ENCODE data around the gene CCL8.
"Not testable (repeated sequence)": the region's sequence is repeated elsewhere in the genome, so short reads cannot be mapped to it uniquely, and the experiment has no call there.

The CCL8 gene

GRCh38 chr17:34313164-34313563, 6.1 kb upstream of the CCL8 start:
- no peak overlapping the region for H3K4me3 ChIP-seq (ENCODE audit: low read depth, low read length)
- H3K9me3 ChIP-seq (ENCODE audit: control insufficient read depth, insufficient read depth, low read length) = no peaks in the 10 kb centered on the region
- H3K4me1 ChIP-seq (ENCODE audit: control insufficient read depth, insufficient read depth, low read length) = no peaks in the 10 kb centered on the region
- no peak overlapping the region for H3K27ac ChIP-seq (ENCODE audit: low read depth, low read length)
- no peaks in the 10 kb centered on the region for H3K27me3 ChIP-seq (ENCODE audit: control insufficient read depth, insufficient read depth, low read length)
- H3K9ac ChIP-seq (ENCODE audit: low read depth, low read length) = no peak overlapping the region
- H3K36me3 ChIP-seq (ENCODE audit: control insufficient read depth, insufficient read depth, low read length) = no peaks in the 10 kb centered on the region

GRCh38 chr17:34314279-34314678, 5.0 kb upstream of the CCL8 start:
- Histone ChIP-seq H3K36me3 (ENCODE audit: control insufficient read depth, insufficient read depth, low read length) (no peaks in the 10 kb centered on the region), H3K27ac (ENCODE audit: low read depth, low read length) (no peak overlapping the region), H3K4me3 (ENCODE audit: low read depth, low read length) (no peak overlapping the region), H3K9me3 (ENCODE audit: control insufficient read depth, insufficient read depth, low read length) (no peaks in the 10 kb centered on the region), H3K9ac (ENCODE audit: low read depth, low read length) (no peak overlapping the region), H3K27me3 (ENCODE audit: control insufficient read depth, insufficient read depth, low read length) (no peaks in the 10 kb centered on the region), H3K4me1 (ENCODE audit: control insufficient read depth, insufficient read depth, low read length) (no peaks in the 10 kb centered on the region)

GRCh38 chr17:34318474-34318873, 761 bp upstream of the CCL8 start:
- Histone ChIP-seq H3K27ac (ENCODE audit: low read depth, low read length) (no peak overlapping the region), H3K4me1 (ENCODE audit: control insufficient read depth, insufficient read depth, low read length) (no peaks in the 10 kb centered on the region), H3K36me3 (ENCODE audit: control insufficient read depth, insufficient read depth, low read length) (no peaks in the 10 kb centered on the region)

GRCh38 chr17:34321964-34322363, 2.7 kb downstream of the CCL8 start:
- Histone ChIP-seq H3K9me3 (ENCODE audit: control insufficient read depth, insufficient read depth, low read length) (no peaks in the 10 kb centered on the region), H3K36me3 (ENCODE audit: control insufficient read depth, insufficient read depth, low read length) (no peaks in the 10 kb centered on the region), H3K27ac (ENCODE audit: low read depth, low read length) (no peak overlapping the region), H3K9ac (ENCODE audit: low read depth, low read length) (no peak overlapping the region), H3K4me1 (ENCODE audit: control insufficient read depth, insufficient read depth, low read length) (no peaks in the 10 kb centered on the region), H3K27me3 (ENCODE audit: control insufficient read depth, insufficient read depth, low read length) (no peaks in the 10 kb centered on the region), H3K4me3 (ENCODE audit: low read depth, low read length) (no peak overlapping the region)

More at GRCh38 chr17:34318474-34318873, 761 bp upstream of the CCL8 start:
- Histone ChIP-seq H3K9ac (ENCODE audit: low read depth, low read length) (no peak overlapping the region), H3K9me3 (ENCODE audit: control insufficient read depth, insufficient read depth, low read length) (no peaks in the 10 kb centered on the region), H3K4me3 (ENCODE audit: low read depth, low read length) (no peak overlapping the region), H3K27me3 (ENCODE audit: control insufficient read depth, insufficient read depth, low read length) (no peaks in the 10 kb centered on the region)

GRCh38 chr17:34327580-34327979, 8.3 kb downstream of the CCL8 start:
- not testable (repeated sequence) for H3K9me3 ChIP-seq (ENCODE audit: control insufficient read depth, insufficient read depth, low read length)

GRCh38 chr17:34337701-34338100, 18.5 kb downstream of the CCL8 start:
- Histone ChIP-seq H3K9ac (ENCODE audit: low read depth, low read length) (no peak overlapping the region), H3K4me3 (ENCODE audit: low read depth, low read length) (no peak overlapping the region), H3K9me3 (ENCODE audit: control insufficient read depth, insufficient read depth, low read length) (no peaks in the 10 kb centered on the region), H3K27ac (ENCODE audit: low read depth, low read length) (no peak overlapping the region), H3K36me3 (ENCODE audit: control insufficient read depth, insufficient read depth, low read length) (no peaks in the 10 kb centered on the region), H3K27me3 (ENCODE audit: control insufficient read depth, insufficient read depth, low read length) (no peaks in the 10 kb centered on the region), H3K4me1 (ENCODE audit: control insufficient read depth, insufficient read depth, low read length) (no peaks in the 10 kb centered on the region)

More at GRCh38 chr17:34327580-34327979, 8.3 kb downstream of the CCL8 start:
- not testable (repeated sequence) for H3K4me3 ChIP-seq (ENCODE audit: low read depth, low read length); H3K27me3 ChIP-seq (ENCODE audit: control insufficient read depth, insufficient read depth, low read length); H3K4me1 ChIP-seq (ENCODE audit: control insufficient read depth, insufficient read depth, low read length); H3K9ac ChIP-seq (ENCODE audit: low read depth, low read length); H3K27ac ChIP-seq (ENCODE audit: low read depth, low read length); H3K36me3 ChIP-seq (ENCODE audit: control insufficient read depth, insufficient read depth, low read length)

GRCh38 chr17:34339138-34339770, 20.0 kb downstream of the CCL8 start:
- Histone ChIP-seq H3K27ac (ENCODE audit: low read depth, low read length) (no peak overlapping the region), H3K9ac (ENCODE audit: low read depth, low read length) (no peak overlapping the region), H3K9me3 (ENCODE audit: control insufficient read depth, insufficient read depth, low read length) (no peaks in the 10 kb centered on the region), H3K36me3 (ENCODE audit: control insufficient read depth, insufficient read depth, low read length) (no peaks in the 10 kb centered on the region), H3K27me3 (ENCODE audit: control insufficient read depth, insufficient read depth, low read length) (no peaks in the 10 kb centered on the region), H3K4me3 (ENCODE audit: low read depth, low read length) (no peak overlapping the region), H3K4me1 (ENCODE audit: control insufficient read depth, insufficient read depth, low read length) (no peaks in the 10 kb centered on the region)

- Histone ChIP-seq H3K27ac (ENCODE audit: low read depth, low read length) (no peak overlapping the region), H3K4me1 (ENCODE audit: control insufficient read depth, insufficient read depth, low read length) (no peaks in the 10 kb centered on the region), H3K9ac (ENCODE audit: low read depth, low read length) (no peak overlapping the region), H3K9me3 (ENCODE audit: control insufficient read depth, insufficient read depth, low read length) (no peaks in the 10 kb centered on the region), H3K4me3 (ENCODE audit: low read depth, low read length) (no peak overlapping the region), H3K27me3 (ENCODE audit: control insufficient read depth, insufficient read depth, low read length) (no peaks in the 10 kb centered on the region), H3K36me3 (ENCODE audit: control insufficient read depth, insufficient read depth, low read length) (no peaks in the 10 kb centered on the region)
These were observed 22.7 kb downstream of the CCL8 start for GRCh38 chr17:34341916-34342315.

GRCh38 chr17:34347063-34347462, 27.8 kb downstream of the CCL8 start:
- Histone ChIP-seq H3K27me3 (ENCODE audit: control insufficient read depth, insufficient read depth, low read length) (no peaks in the 10 kb centered on the region), H3K27ac (ENCODE audit: low read depth, low read length) (no peak overlapping the region), H3K36me3 (ENCODE audit: control insufficient read depth, insufficient read depth, low read length) (no peaks in the 10 kb centered on the region), H3K4me1 (ENCODE audit: control insufficient read depth, insufficient read depth, low read length) (peaks cover 4% of the 10 kb centered on the region; the same call in 1 of the 2 replicates), H3K9ac (ENCODE audit: low read depth, low read length) (no peak overlapping the region), H3K9me3 (ENCODE audit: control insufficient read depth, insufficient read depth, low read length) (no peaks in the 10 kb centered on the region), H3K4me3 (ENCODE audit: low read depth, low read length) (no peak overlapping the region)

- Histone ChIP-seq H3K36me3 (ENCODE audit: control insufficient read depth, insufficient read depth, low read length) (no peaks in the 10 kb centered on the region), H3K9me3 (ENCODE audit: control insufficient read depth, insufficient read depth, low read length) (no peaks in the 10 kb centered on the region), H3K9ac (ENCODE audit: low read depth, low read length) (no peak overlapping the region), H3K27ac (ENCODE audit: low read depth, low read length) (no peak overlapping the region), H3K27me3 (ENCODE audit: control insufficient read depth, insufficient read depth, low read length) (no peaks in the 10 kb centered on the region), H3K4me3 (ENCODE audit: low read depth, low read length) (no peak overlapping the region), H3K4me1 (ENCODE audit: control insufficient read depth, insufficient read depth, low read length) (peaks cover 4% of the 10 kb centered on the region; the same call in 1 of the 2 replicates)
These were observed 30.5 kb downstream of the CCL8 start for GRCh38 chr17:34349751-34350150.

- Histone ChIP-seq H3K4me1 (ENCODE audit: control insufficient read depth, insufficient read depth, low read length) (peaks cover 4% of the 10 kb centered on the region; the same call in 1 of the 2 replicates), H3K27ac (ENCODE audit: low read depth, low read length) (no peak overlapping the region), H3K27me3 (ENCODE audit: control insufficient read depth, insufficient read depth, low read length) (no peaks in the 10 kb centered on the region), H3K9me3 (ENCODE audit: control insufficient read depth, insufficient read depth, low read length) (no peaks in the 10 kb centered on the region), H3K36me3 (ENCODE audit: control insufficient read depth, insufficient read depth, low read length) (no peaks in the 10 kb centered on the region), H3K9ac (ENCODE audit: low read depth, low read length) (no peak overlapping the region), H3K4me3 (ENCODE audit: low read depth, low read length) (no peak overlapping the region)
These were observed 31.9 kb downstream of the CCL8 start for GRCh38 chr17:34351096-34351495.

Measured in HUES48 (cell line).